ENCODE results near the gene RNF214. TPM values are rescaled to one million over a fixed set of nuclear protein-coding genes. Genes with fewer than 3 reads are reported as not detected.

Gene RNF214
- total and polyA plus RNA-seq, 7 experiments from 2014 or later: 9.7 to 36.0 (median 20.8) TPM

- Histone ChIP-seq H3K4me3 (ENCODE audit: low read length) (no peak overlapping the region), H3K9me3 (ENCODE audit: control insufficient read depth in 2 of 3, low read length in 3 of 3) (no peaks in the 10 kb centered on the region), H3K27me3 (ENCODE audit: control insufficient read depth in 2 of 2, insufficient read depth in 2 of 2, low read length in 2 of 2) (no peaks in the 10 kb centered on the region), H3K36me3 (ENCODE audit: control insufficient read depth in 2 of 3, insufficient read depth in 3 of 3, low read length in 3 of 3) (peaks cover 0 to 6% (median 0%) of the 10 kb centered on the region in 3 experiments), H3K4me1 (ENCODE audit: control insufficient read depth in 2 of 2, insufficient read depth in 2 of 2, low read length in 2 of 2) (peaks cover 0 to 20% of the 10 kb centered on the region in 2 donors), H3K27ac (ENCODE audit: low read depth, low read length) (no peak overlapping the region)
- Mint-ChIP-seq H3K4me3 (no peak overlapping the region), H3K4me1 (peaks cover 0 to 7% (median 0%) of the 10 kb centered on the region in 7 donors), H3K9me3 (peaks cover 0 to 4% (median 0%) of the 10 kb centered on the region in 11 donors), H3K27me3 (no peaks in the 10 kb centered on the region), H3K27ac (no peak overlapping the region), H3K36me3 (peaks cover 9 to 51% (median 36%) of the 10 kb centered on the region in 5 donors)
- CTCF ChIA-PET: interaction anchor here (0.6 to 0.7 kb wide), 2 partner anchors 107 to 438 kb away, joined by 3 to 4 read pairs; no protein-coding TSS in a partner anchor
- intact Hi-C loops (cut with micrococcal nuclease): no loop called here
- DNase-seq: no peak
- no peak for ATAC-seq
- POLR2A ChIA-PET: interaction anchor here (0.6 kb wide), 1 partner anchor 365 kb away, joined by 3 read pairs; no protein-coding TSS in a partner anchor
These were observed 41.2 kb downstream of the RNF214 start for GRCh38 chr11:117273550-117274289.

- DNase-seq (no peak), ATAC-seq (no peak)
- Histone ChIP-seq H3K4me1 (ENCODE audit: control insufficient read depth in 2 of 2, insufficient read depth in 2 of 2, low read length in 2 of 2) (peaks cover 0 to 47% of the 10 kb centered on the region in 2 donors), H3K27ac (ENCODE audit: low read depth, low read length) (no peak overlapping the region), H3K4me3 (ENCODE audit: low read length) (no peak overlapping the region), H3K27me3 (ENCODE audit: control insufficient read depth in 2 of 2, insufficient read depth in 2 of 2, low read length in 2 of 2) (no peaks in the 10 kb centered on the region), H3K9me3 (ENCODE audit: control insufficient read depth in 2 of 3, low read length in 3 of 3) (no peaks in the 10 kb centered on the region), H3K36me3 (ENCODE audit: control insufficient read depth in 2 of 3, insufficient read depth in 3 of 3, low read length in 3 of 3) (peaks cover 0 to 36% (median 8%) of the 10 kb centered on the region in 3 experiments)
- H3K4me3 Mint-ChIP-seq: no peak overlapping the region
- H3K36me3 Mint-ChIP-seq: peaks cover 11 to 60% (median 37%) of the 10 kb centered on the region in 5 donors
- POLR2A ChIA-PET: no interaction called here
- peaks cover 0 to 4% (median 0%) of the 10 kb centered on the region in 11 donors for H3K9me3 Mint-ChIP-seq
- H3K4me1 Mint-ChIP-seq: peaks cover 5 to 13% (median 8%) of the 10 kb centered on the region in 7 donors
- H3K27ac Mint-ChIP-seq: peak overlapping the region in 1 of 9 donors; percentile 12
- CTCF ChIA-PET: no interaction called here
- intact Hi-C loops (cut with micrococcal nuclease): no loop called here
- H3K27me3 Mint-ChIP-seq: no peaks in the 10 kb centered on the region
These were observed 45.9 kb downstream of the RNF214 start for GRCh38 chr11:117278347-117278746.

- peak; percentile 27 for ATAC-seq
- ChIA-PET POLR2A (no interaction called here), CTCF (interaction anchor here (0.5 to 0.6 kb wide), 2 partner anchors 53 to 141 kb away, joined by 3 read pairs; no protein-coding TSS in a partner anchor)
- Histone ChIP-seq H3K27ac (ENCODE audit: low read depth, low read length) (no peak overlapping the region), H3K4me1 (ENCODE audit: control insufficient read depth in 2 of 2, insufficient read depth in 2 of 2, low read length in 2 of 2) (peaks cover 0 to 42% of the 10 kb centered on the region in 2 donors), H3K36me3 (ENCODE audit: control insufficient read depth in 2 of 3, insufficient read depth in 3 of 3, low read length in 3 of 3) (peaks cover 0 to 50% (median 8%) of the 10 kb centered on the region in 3 experiments), H3K4me3 (ENCODE audit: low read length) (peak overlapping the region; percentile 36), H3K27me3 (ENCODE audit: control insufficient read depth in 2 of 2, insufficient read depth in 2 of 2, low read length in 2 of 2) (no peaks in the 10 kb centered on the region), H3K9me3 (ENCODE audit: control insufficient read depth in 2 of 3, low read length in 3 of 3) (no peaks in the 10 kb centered on the region)
- Mint-ChIP-seq H3K9me3 (no peaks in the 10 kb centered on the region), H3K27me3 (no peaks in the 10 kb centered on the region), H3K36me3 (peaks cover 7 to 59% (median 30%) of the 10 kb centered on the region in 5 donors), H3K4me1 (peaks cover 5 to 13% (median 8%) of the 10 kb centered on the region in 7 donors), H3K4me3 (peak overlapping the region in 3 of 10 donors; percentile 3 to 57 (median 18)), H3K27ac (peak overlapping the region in 7 of 9 donors; percentile 12 to 92 (median 78))
- no peak for DNase-seq
- intact Hi-C loops (cut with micrococcal nuclease): no loop called here
These were observed 47.4 kb downstream of the RNF214 start for GRCh38 chr11:117279711-117280376.

- ATAC-seq (no peak), DNase-seq (no peak)
- no peaks in the 10 kb centered on the region for H3K27me3 Mint-ChIP-seq
- Histone ChIP-seq H3K4me3 (ENCODE audit: low read length) (no peak overlapping the region), H3K9me3 (ENCODE audit: control insufficient read depth in 2 of 3, low read length in 3 of 3) (no peaks in the 10 kb centered on the region), H3K27ac (ENCODE audit: low read depth, low read length) (no peak overlapping the region), H3K27me3 (ENCODE audit: control insufficient read depth in 2 of 2, insufficient read depth in 2 of 2, low read length in 2 of 2) (no peaks in the 10 kb centered on the region), H3K4me1 (ENCODE audit: control insufficient read depth in 2 of 2, insufficient read depth in 2 of 2, low read length in 2 of 2) (peaks cover 0 to 30% of the 10 kb centered on the region in 2 donors), H3K36me3 (ENCODE audit: control insufficient read depth in 2 of 3, insufficient read depth in 3 of 3, low read length in 3 of 3) (peaks cover 0 to 60% (median 8%) of the 10 kb centered on the region in 3 experiments)
- no peaks in the 10 kb centered on the region for H3K9me3 Mint-ChIP-seq
- CTCF ChIA-PET: no interaction called here
- no peak overlapping the region for H3K4me3 Mint-ChIP-seq
- POLR2A ChIA-PET: no interaction called here
- no peak overlapping the region for H3K27ac Mint-ChIP-seq
- H3K36me3 Mint-ChIP-seq: peaks cover 0 to 61% (median 28%) of the 10 kb centered on the region in 5 donors
- peaks cover 3 to 13% (median 7%) of the 10 kb centered on the region in 7 donors for H3K4me1 Mint-ChIP-seq
- intact Hi-C loops (cut with micrococcal nuclease): no loop called here
These were observed 48.7 kb downstream of the RNF214 start for GRCh38 chr11:117281159-117281558.

GRCh38 chr11:117281869-117282268, 49.4 kb downstream of the RNF214 start:
- intact Hi-C loops (cut with micrococcal nuclease): no loop called here
- Histone ChIP-seq H3K36me3 (ENCODE audit: control insufficient read depth in 2 of 3, insufficient read depth in 3 of 3, low read length in 3 of 3) (peaks cover 0 to 60% (median 8%) of the 10 kb centered on the region in 3 experiments), H3K4me3 (ENCODE audit: low read length) (no peak overlapping the region), H3K27ac (ENCODE audit: low read depth, low read length) (no peak overlapping the region), H3K9me3 (ENCODE audit: control insufficient read depth in 2 of 3, low read length in 3 of 3) (no peaks in the 10 kb centered on the region), H3K4me1 (ENCODE audit: control insufficient read depth in 2 of 2, insufficient read depth in 2 of 2, low read length in 2 of 2) (peaks cover 0 to 30% of the 10 kb centered on the region in 2 donors), H3K27me3 (ENCODE audit: control insufficient read depth in 2 of 2, insufficient read depth in 2 of 2, low read length in 2 of 2) (no peaks in the 10 kb centered on the region)
- ChIA-PET POLR2A (no interaction called here), CTCF (no interaction called here)
- peaks cover 3 to 13% (median 7%) of the 10 kb centered on the region in 7 donors for H3K4me1 Mint-ChIP-seq
- H3K36me3 Mint-ChIP-seq: peaks cover 4 to 65% (median 34%) of the 10 kb centered on the region in 5 donors
- no peaks in the 10 kb centered on the region for H3K27me3 Mint-ChIP-seq
- no peak overlapping the region for H3K27ac Mint-ChIP-seq
- no peak for ATAC-seq
- H3K9me3 Mint-ChIP-seq: no peaks in the 10 kb centered on the region
- no peak for DNase-seq
- H3K4me3 Mint-ChIP-seq: peak overlapping the region in 1 of 10 donors; percentile 13

GRCh38 chr11:117282956-117283355, 50.5 kb downstream of the RNF214 start:
- DNase-seq: no peak
- Mint-ChIP-seq H3K9me3 (no peaks in the 10 kb centered on the region), H3K36me3 (peaks cover 4 to 66% (median 34%) of the 10 kb centered on the region in 5 donors), H3K4me1 (peaks cover 3 to 13% (median 7%) of the 10 kb centered on the region in 7 donors), H3K27me3 (no peaks in the 10 kb centered on the region), H3K27ac (peak overlapping the region in 1 of 9 donors; percentile 12), H3K4me3 (no peak overlapping the region)
- CTCF ChIA-PET: interaction anchor here (0.7 kb wide), 1 partner anchor 27 kb away, joined by 4 read pairs; no protein-coding TSS in a partner anchor
- Histone ChIP-seq H3K4me1 (ENCODE audit: control insufficient read depth in 2 of 2, insufficient read depth in 2 of 2, low read length in 2 of 2) (peaks cover 0 to 30% of the 10 kb centered on the region in 2 donors), H3K36me3 (ENCODE audit: control insufficient read depth in 2 of 3, insufficient read depth in 3 of 3, low read length in 3 of 3) (peaks cover 0 to 70% (median 8%) of the 10 kb centered on the region in 3 experiments), H3K4me3 (ENCODE audit: low read length) (no peak overlapping the region), H3K9me3 (ENCODE audit: control insufficient read depth in 2 of 3, low read length in 3 of 3) (no peaks in the 10 kb centered on the region), H3K27ac (ENCODE audit: low read depth, low read length) (no peak overlapping the region), H3K27me3 (ENCODE audit: control insufficient read depth in 2 of 2, insufficient read depth in 2 of 2, low read length in 2 of 2) (no peaks in the 10 kb centered on the region)
- intact Hi-C loops (cut with micrococcal nuclease): no loop called here
- POLR2A ChIA-PET: interaction anchor here (0.7 kb wide), 1 partner anchor 50 kb away, joined by 4 read pairs; no protein-coding TSS in a partner anchor
- no peak for ATAC-seq
